GM12892 (cell line): ENCODE data around the gene DENND10.
"Not testable (repeated sequence)": the region's sequence is repeated elsewhere in the genome, so short reads cannot be mapped to it uniquely, and the experiment has no call there.

Experiments
- DNase-seq: peaks from one replicate; pipeline ENCODE4 v3.0.0; 2011; ENCODE audit not compliant: insufficient read length
- FAIRE-seq: peaks from 2 replicates; lab custom pipeline; 2011; peaks lifted over from hg19 to GRCh38; lab: Jason Lieb, UNC
- POLR2A ChIP-seq: IDR thresholded peaks from 2 replicates; pipeline ENCODE4 v1.6.1; 2011; ENCODE audit warnings: low read depth, low read length, control low read depth
- POLR2AphosphoS5 ChIP-seq: IDR thresholded peaks from 2 replicates; pipeline ENCODE4 v1.6.1; 2011; ENCODE audit warnings: low read depth, low read length, control low read depth
- TAF1 ChIP-seq: IDR thresholded peaks from 2 replicates; pipeline ENCODE4 v1.6.1; 2011; ENCODE audit warnings: low read depth, mild to moderate bottlenecking, control low read depth, low read length, borderline replicate concordance

Gene DENND10

GRCh38 chr10:119165171-119166117, 61.5 kb downstream of the DENND10 start, which contains the start of gene SFXN4:
Gene SFXN4, minus strand, starts transcription at chr10:119165714. Its CDS starts 67 bp downstream, at chr10:119165647.
- FAIRE-seq (peak; percentile 95), DNase-seq (peak; percentile 79)
- peak; percentile 64 for TF ChIP-seq POLR2AphosphoS5
- peak; percentile 83; the same call in 1 of the 2 replicates for TF ChIP-seq POLR2A
- peak; percentile 25 for TF ChIP-seq TAF1

- no peak for DNase-seq
- no peak for TF ChIP-seq POLR2A
- TF ChIP-seq POLR2AphosphoS5: no peak
- TF ChIP-seq TAF1: no peak
- FAIRE-seq: no peak
These were observed 62.2 kb downstream of the DENND10 start for GRCh38 chr10:119166118-119166500.

GRCh38 chr10:119166564-119166963, 62.7 kb downstream of the DENND10 start:
- no peak for FAIRE-seq
- DNase-seq: no peak
- TF ChIP-seq POLR2AphosphoS5: peak; percentile 19; the same call in 1 of the 2 replicates
- no peak for TF ChIP-seq TAF1
- no peak for TF ChIP-seq POLR2A

- no peak for FAIRE-seq
- no peak for DNase-seq
These were observed 63.1 kb downstream of the DENND10 start for GRCh38 chr10:119167041-119167440.

GRCh38 chr10:119174109-119174508, 70.2 kb downstream of the DENND10 start:
- TF ChIP-seq TAF1 (no peak), POLR2AphosphoS5 (no peak), POLR2A (no peak)
- FAIRE-seq (no peak), DNase-seq (no peak)

More at GRCh38 chr10:119167041-119167440, 63.1 kb downstream of the DENND10 start:
- TF ChIP-seq POLR2AphosphoS5 (0 out of 2 replicates have a peak, but pooled peaks have one; percentile 5), TAF1 (no peak), POLR2A (no peak)

- FAIRE-seq (no peak), DNase-seq (no peak)
- TF ChIP-seq POLR2A: no peak
- TF ChIP-seq TAF1: no peak
- no peak for TF ChIP-seq POLR2AphosphoS5
These were observed 72.3 kb downstream of the DENND10 start for GRCh38 chr10:119176166-119176565.

GRCh38 chr10:119177708-119178371, 73.9 kb downstream of the DENND10 start:
- TF ChIP-seq POLR2A (no peak), TAF1 (no peak), POLR2AphosphoS5 (no peak)
- FAIRE-seq: no peak
- no peak for DNase-seq

- DNase-seq (peak; percentile 68), FAIRE-seq (peak; percentile 96)
- TF ChIP-seq TAF1 (peak; percentile 96), POLR2A (peak; percentile 94), POLR2AphosphoS5 (peak; percentile 93)
These were observed 74.6 kb downstream of the DENND10 start, which contains the start of gene PRDX3 for GRCh38 chr10:119178372-119179119. Gene PRDX3, minus strand, starts transcription at chr10:119178812. Its CDS starts 22 bp downstream, at chr10:119178790.

- not testable (repeated sequence) for FAIRE-seq
These were observed 77.0 kb downstream of the DENND10 start for GRCh38 chr10:119180850-119181400.

GRCh38 chr10:119183664-119184412, 79.9 kb downstream of the DENND10 start:
- no peak for DNase-seq
- no peak for FAIRE-seq
- TF ChIP-seq POLR2AphosphoS5: no peak
- no peak for TF ChIP-seq TAF1
- no peak for TF ChIP-seq POLR2A

More at GRCh38 chr10:119180850-119181400, 77.0 kb downstream of the DENND10 start:
- not testable (repeated sequence) for DNase-seq
